Measurements from ENCODE around the gene RERE.
"Not testable (repeated sequence)": the region's sequence is repeated elsewhere in the genome, so short reads cannot be mapped to it uniquely, and the experiment has no call there.

RERE gene

DNA sequence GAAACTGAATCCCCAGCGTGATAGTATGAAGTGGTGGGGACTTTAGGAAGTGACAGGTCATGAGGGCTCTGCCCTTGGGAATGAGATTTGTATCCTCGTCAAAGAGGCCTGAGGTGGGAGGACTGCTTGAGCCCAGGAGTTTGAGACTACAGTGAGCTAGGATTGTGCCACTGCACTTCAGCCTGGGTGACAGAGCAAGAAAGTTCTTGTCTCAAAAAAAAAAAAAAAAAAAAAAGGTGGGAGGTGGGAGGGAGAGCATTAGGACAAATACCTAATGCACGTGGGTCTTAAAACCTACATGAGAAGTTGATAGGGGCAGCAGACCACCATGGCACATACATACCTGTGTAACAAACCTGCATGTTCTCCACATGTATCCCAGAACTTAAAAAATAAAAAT, 24.0 kb upstream of the RERE start:
- no peak for DNase-seq

DNA sequence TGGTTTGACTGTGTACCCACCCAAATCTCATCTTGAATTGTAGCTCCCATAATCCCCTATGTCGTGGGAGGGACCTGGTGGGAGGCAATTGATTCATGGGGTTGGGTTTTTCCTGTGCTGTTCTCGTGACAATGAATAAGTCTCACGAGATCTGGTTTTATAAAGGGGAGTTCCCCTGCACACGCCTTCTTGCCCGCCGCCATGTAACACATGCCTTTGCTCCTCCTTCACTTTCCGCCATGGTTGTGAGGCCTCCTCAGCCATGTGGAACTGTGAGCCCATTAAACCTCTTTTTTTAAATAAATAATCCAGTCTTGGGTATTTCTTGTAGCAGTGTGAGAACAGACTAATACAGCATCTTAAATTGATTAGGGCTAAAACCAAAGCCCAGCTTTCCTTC, 22.6 kb upstream of the RERE start:
- no peak for DNase-seq

DNA sequence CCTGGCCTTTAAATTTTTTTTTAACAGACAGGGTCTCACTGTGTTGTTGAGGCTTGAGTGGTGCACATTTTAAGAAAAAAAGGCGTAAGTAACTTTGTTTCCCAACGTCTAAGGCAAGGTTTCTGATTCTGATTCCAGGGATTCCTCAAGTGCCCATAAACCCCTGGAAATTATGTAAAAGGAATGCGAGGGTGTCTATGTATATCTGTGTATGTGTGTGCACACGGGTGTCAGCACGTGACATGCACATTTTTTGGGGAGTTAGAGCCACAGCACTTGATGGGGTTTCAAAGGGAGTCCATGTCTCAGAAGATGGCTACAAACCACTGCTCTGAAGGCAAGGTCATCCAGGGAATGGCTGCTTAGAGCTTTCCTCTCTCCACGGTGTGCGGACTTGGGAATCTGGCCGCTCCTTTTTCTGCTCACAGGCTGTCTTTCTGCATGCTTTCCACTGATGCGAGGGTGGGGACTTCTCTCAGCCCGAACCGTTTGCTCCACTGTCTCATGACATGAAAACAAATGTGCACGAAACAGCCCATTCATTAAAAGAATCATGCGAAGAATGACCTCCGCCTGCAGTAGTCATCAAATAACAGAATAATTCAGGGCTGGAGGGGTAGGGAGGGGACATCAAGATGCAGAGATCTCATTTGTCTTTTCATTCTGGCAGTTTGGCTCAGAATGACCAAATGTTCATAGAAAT, 18.7 kb upstream of the RERE start:
- DNase-seq = no peak

DNA sequence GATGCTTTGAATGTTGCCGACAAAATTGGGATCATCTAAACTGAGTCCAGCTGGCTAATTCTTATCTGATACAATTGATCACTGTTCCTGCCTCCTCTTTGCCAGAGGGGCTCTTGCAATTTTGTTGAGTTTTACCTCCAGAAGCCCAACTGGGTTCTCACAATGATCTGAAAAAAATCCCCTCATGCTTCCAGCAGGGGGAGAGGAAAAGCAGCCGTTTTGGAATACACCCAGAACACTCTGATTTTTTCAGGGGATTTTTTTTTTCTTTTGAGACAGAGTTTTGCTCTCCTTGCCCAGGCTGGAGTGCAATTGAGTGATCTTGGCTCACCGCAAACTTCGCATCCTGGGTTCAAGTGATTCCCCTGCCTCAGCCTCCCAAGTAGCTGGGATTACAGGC, 13.9 kb upstream of the RERE start:
- DNase-seq = peak; percentile 16

DNA sequence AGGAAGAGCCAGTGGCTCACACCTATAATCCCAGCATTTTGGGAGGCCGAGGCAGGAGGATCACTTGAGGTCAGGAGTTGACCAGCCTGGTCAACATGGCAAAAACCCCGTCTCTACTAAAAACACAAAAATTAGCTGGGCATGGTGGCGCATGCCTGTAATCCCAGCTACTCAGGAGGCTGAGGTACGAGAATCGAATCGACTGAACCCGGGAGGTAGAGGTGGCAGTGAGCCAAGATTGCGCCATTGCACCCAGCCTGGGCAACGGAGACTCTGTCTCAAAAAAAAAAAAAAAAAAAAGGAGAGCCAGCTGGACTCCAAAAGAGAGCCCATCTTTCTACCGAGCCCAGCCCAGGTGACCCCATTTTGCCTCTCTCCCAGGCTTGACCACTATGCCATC, 13.3 kb upstream of the RERE start:
- DNase-seq = not testable (repeated sequence)

- no peak for DNase-seq
Measured at GRCh38 chr1:8825985-8826481, 8.6 kb upstream of the RERE start.

DNA sequence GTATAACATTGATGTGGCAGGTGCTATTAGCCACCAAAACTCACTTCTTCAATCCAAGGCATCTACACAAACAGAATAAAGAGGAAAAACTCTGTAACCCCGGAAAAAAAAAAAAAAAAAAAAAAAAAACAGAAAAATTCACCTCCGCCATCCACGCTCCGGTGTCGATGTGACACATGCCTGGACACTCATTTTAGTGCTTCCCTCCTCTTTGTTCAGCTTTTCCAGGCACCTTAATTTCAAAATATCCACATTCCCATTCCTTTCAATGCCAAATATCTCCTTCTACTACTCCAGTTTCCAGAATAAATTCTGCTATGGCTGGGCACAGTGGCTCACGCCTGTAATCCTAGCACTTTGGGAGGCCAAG, 5.8 kb upstream of the RERE start:
- DNase-seq = no peak

DNA sequence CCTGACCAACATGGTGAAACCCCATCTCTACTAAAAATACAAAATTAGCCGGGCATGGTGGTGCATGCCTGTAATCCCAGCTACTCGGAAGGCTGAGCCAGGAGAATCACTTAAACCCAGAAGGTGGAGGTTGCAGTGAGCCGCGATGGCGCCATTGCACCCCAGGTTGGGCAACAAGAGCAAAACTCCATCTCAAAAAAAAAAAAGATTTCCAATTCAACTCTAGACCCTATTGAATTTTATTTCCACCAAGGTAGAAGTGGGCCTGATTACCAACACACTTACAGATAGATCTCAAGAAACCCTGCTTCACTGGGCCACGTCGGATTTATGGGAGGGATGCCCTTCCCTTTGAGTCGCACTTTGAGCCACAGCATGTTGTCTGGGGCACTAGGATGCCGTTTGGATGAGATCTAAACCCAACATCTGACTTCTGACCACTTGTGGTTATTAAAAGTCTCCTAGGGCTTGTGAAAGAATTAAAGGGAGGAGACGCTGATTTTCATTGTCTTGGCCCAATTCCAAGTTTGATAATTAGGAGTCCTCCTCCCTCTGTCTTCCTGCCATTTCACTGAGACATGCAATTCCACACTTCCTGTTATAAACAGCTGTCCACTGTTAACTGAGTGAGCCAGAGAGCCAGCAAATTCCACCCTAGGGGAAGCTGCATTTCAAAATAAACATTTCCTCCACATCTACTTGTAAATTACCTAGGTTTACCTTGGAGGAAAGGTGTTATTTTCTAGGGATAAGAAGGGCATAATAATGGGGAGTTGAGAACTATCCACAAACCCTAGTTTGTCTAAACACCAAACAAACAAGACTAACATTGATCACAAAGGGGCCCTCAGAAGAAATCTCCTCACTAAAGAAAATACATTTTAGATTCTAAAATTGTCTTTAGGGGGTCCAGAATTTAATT, 5.2 kb upstream of the RERE start:
- DNase-seq = peak; percentile 52

DNA sequence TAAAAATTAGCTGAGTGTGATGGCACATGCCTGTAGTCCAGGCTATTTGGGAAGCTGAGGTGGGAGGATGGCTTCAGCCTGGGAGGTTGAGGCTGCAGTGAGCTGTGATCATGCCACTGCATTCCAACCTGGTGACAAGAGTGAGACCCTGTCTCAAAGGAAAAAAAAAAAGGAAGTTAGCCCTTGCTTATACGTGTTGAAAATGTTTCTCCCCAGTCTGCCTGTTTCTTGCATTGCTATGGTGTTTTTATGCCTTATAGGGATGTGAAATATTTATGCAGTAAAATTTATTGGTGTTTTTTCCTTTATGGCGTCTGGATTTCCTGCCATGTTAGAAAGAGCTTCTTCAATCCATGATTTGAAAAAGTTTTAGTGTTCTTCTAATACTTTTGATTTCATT, 3.6 kb upstream of the RERE start:
- no peak for DNase-seq

- DNase-seq = not testable (repeated sequence)
Measured at GRCh38 chr1:8818789-8819188, 1.3 kb upstream of the RERE start.

- peak; percentile 29 for DNase-seq
Measured at GRCh38 chr1:8818325-8818775, 910 bp upstream of the RERE start.

GRCh38 chr1:8816831-8817411, 519 bp downstream of the RERE start:
- DNase-seq = no peak

GRCh38 chr1:8816264-8816663, 1.2 kb downstream of the RERE start:
- DNase-seq = no peak

DNA sequence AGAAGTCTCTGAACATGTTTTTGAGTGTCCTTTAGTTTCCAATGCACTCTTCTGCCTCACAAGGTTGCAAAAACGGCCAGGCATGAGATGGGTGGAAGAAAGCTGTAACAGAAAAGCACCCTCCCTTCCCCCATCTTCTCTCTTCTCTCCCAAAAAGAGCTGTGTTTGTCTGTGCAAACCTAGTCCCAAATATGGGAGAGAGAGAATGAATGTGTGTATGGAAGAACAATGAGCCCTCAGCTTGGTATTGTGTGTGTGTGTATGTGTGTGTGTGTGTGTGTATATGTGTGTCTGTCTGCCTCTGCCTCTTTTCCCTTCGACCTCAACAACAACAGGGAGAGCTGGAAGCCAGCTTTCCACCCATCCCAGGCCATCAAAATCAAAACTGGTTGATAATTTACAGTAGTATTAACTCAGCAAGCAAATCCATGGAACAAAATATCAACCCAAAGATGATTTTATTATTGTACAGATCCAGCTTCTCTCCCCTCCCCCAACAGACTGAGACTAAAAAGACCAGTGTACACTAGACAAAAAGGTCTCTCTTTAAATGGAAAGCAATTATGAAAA, 1.8 kb downstream of the RERE start:
- DNase-seq = no peak

GRCh38 chr1:8814865-8815264, 2.6 kb downstream of the RERE start:
- no peak for DNase-seq

- no peak for DNase-seq
Measured at GRCh38 chr1:8813991-8814390, 3.4 kb downstream of the RERE start.

- no peak for DNase-seq
Measured at GRCh38 chr1:8813016-8813763, 4.2 kb downstream of the RERE start.

- no peak for DNase-seq
Measured at GRCh38 chr1:8812081-8812480, 5.4 kb downstream of the RERE start.

DNA sequence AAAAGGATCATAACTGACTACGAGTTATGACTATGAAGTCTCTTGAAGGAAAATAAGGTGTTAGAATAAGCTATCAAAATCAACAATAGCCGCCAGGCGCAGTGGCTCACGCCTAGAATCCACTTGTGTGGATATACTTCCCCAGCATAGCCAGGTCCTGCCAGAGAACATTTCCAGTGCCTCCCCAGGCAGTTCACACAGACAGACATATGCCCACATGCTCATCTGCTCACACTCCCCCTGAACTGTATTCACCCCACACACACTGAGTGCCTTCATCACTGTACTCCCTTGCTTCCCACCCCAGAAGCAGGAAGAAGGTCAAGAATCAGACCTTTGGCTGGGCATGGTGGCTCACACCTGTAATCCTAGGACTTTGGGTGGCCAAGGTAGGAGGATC, 6.5 kb downstream of the RERE start:
- DNase-seq = no peak

GRCh38 chr1:8809342-8809736, 8.1 kb downstream of the RERE start:
- DNase-seq = no peak

- no peak for DNase-seq
Measured at GRCh38 chr1:8807004-8807403, 10.4 kb downstream of the RERE start.

GRCh38 chr1:8800416-8800815, 17.0 kb downstream of the RERE start:
- no peak for DNase-seq

DNA sequence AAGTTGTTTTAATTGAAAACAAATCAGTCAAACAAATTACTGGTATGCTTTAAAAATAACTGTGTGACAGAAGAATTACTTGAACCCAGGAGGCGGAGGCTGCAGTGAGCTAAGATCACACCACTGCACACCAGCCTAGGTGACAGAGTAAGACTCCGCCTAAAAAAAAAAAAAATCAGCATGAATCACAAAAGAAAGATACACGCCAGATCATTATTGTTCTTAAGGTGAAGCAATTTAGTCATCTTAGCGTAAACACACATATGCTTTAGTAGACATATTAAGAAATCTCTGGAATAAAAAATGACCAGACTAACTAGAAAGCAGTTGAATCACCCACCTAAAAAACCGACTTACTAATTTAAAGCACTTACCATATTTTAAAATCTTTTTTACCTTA, 20.2 kb downstream of the RERE start:
- DNase-seq = no peak

Measured in NCI-H1694 treated with DMSO at 0.1 percent for 48 hours (cell line).